Prostate gland (tissue), 2 donors: ENCODE results near the gene BLOC1S4.

Experiments
- POLR2A ChIP-seq: fragments of 450-650 bp; IDR thresholded peaks from one replicate; pipeline ENCODE4 v1.6.1; 2016; ENCODE audit warnings: antibody characterized with exemption, mild to moderate bottlenecking
- TF ChIP-seq, protein P1 (sequence below), 4 experiments: fragments of 200-600 bp in 2 of 4; fragments of 450-650 bp in 2 of 4; sonication (generic) in 2 of 4; IDR thresholded peaks; 1 replicate in 3 of 4; 2 replicates in 1 of 4; pipeline ENCODE4 v1.5.1; 2016 to 2019; ENCODE audit warnings: antibody characterized with exemption in 4 of 4, mild to moderate bottlenecking in 2 of 4, moderate library complexity in 2 of 4

DNA sequence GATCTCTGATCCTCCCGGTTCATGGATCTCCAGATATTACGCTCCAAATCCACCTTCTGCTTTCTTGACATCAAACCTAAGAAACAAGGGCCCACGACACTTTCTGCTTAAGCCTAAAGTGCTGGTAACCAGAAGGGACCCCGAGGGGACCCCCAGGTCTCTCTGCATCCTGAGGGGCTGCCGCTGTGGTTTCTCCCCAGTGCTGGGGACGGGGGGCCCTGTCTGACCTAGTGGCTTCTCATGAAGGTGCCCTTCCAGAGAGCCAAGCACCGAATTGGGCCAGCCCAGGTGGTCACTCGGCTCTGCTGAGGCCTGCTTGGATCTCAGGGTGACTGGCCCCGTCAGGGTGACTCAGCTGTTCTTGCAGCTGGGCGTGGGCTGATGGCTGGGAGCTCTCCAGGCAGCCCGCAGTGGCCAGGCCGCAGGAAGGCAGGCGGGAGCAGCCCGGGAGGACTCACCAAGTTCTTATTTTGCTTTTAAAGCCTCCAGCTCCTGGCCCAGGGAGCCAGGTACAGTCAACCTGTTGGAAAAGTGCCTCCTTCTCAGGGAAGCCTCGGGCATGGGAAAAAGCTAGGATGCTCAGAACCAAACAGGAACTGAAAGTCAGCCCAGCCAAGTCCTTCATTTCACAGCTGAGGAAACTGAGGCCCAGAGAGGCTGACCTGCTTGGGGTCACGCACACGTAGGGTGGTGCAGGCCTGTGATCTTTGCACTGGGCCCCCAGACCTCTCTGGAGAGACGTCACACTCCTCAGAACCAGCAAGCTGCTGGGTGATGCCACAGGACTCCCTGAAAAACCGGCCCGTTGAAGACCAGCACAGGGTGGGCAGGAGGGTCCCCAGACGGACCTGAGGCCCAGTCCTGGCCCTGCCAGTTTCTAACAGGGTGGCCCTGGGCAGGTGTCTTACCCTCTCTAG, 16.7 kb downstream of the BLOC1S4 start:
- TF ChIP-seq POLR2A: no peak
- TF ChIP-seq, protein P1, sequence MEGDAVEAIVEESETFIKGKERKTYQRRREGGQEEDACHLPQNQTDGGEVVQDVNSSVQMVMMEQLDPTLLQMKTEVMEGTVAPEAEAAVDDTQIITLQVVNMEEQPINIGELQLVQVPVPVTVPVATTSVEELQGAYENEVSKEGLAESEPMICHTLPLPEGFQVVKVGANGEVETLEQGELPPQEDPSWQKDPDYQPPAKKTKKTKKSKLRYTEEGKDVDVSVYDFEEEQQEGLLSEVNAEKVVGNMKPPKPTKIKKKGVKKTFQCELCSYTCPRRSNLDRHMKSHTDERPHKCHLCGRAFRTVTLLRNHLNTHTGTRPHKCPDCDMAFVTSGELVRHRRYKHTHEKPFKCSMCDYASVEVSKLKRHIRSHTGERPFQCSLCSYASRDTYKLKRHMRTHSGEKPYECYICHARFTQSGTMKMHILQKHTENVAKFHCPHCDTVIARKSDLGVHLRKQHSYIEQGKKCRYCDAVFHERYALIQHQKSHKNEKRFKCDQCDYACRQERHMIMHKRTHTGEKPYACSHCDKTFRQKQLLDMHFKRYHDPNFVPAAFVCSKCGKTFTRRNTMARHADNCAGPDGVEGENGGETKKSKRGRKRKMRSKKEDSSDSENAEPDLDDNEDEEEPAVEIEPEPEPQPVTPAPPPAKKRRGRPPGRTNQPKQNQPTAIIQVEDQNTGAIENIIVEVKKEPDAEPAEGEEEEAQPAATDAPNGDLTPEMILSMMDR (IDR thresholded peaks at IDR 0.05): no peak
